Upper lobe of right lung (tissue), 1 donor: ENCODE measurements around the gene XKR8. TPM values are rescaled to one million over a fixed set of nuclear protein-coding genes. Genes with fewer than 3 reads are reported as not detected.

Experiments
- ATAC-seq: fragments of 200-7000 bp; cut with Tn5 transposase; one replicate; pipeline ENCODE4 v1.9.1; 2020; ENCODE audit warnings: mild to moderate bottlenecking, moderate library complexity
- DNase-seq: peaks from one replicate; pipeline ENCODE4 v3.0.0-alpha.2; 2020
- H3K27ac ChIP-seq: fragments of 200-600 bp; one replicate; pipeline ENCODE4 v1.8.0; 2022
- H3K27me3 ChIP-seq: fragments of 200-600 bp; one replicate; pipeline ENCODE4 v1.8.0; 2022; ENCODE audit warnings: mild to moderate bottlenecking
- H3K36me3 ChIP-seq: fragments of 200-600 bp; one replicate; pipeline ENCODE4 v1.8.0; 2022
- H3K4me1 ChIP-seq: fragments of 200-600 bp; one replicate; pipeline ENCODE4 v1.8.0; 2022
- H3K4me3 ChIP-seq: fragments of 200-600 bp; one replicate; pipeline ENCODE4 v1.8.0; 2022; ENCODE audit warnings: mild to moderate bottlenecking
- H3K9me3 ChIP-seq: fragments of 200-600 bp; one replicate; pipeline ENCODE4 v1.8.0; 2022
- CTCF ChIP-seq: fragments of 200-600 bp; IDR thresholded peaks from one replicate; pipeline ENCODE4 v1.8.0; 2022; ENCODE audit warnings: antibody characterized with exemption
- intact Hi-C: fragments of 100-400 bp; cut with DNase I; formaldehyde crosslinking; loops from one replicate; pipeline ENCODE4 v1.11.0; 2022
- total RNA-seq: library from RNA; stranded (reverse); fragmentation: NEBNext Ultra II Directional; extraction: Animal tissue kit (Norgen Biotek cat#: 25700); gene quantifications from one replicate; pipeline ENCODE4 v1.2.1, GENCODE V29; 2021
- donor health status: DM: no; HTN: yes; CAD: no; lungs with severe emphysema.

XKR8 gene
- total RNA-seq, 1 donor from 2014 or later, result 8.7 TPM

- Histone ChIP-seq H3K27ac (no peak overlapping the region), H3K9me3 (no peaks in the 10 kb centered on the region), H3K4me1 (peaks cover 24% of the 10 kb centered on the region), H3K36me3 (peaks cover 41% of the 10 kb centered on the region), H3K4me3 (no peak overlapping the region), H3K27me3 (no peaks in the 10 kb centered on the region)
- TF ChIP-seq CTCF, result no peak
- intact Hi-C loops, result no loop called here
- DNase-seq (no peak), ATAC-seq (no peak)
These were observed 3.6 kb downstream of the XKR8 start for GRCh38 chr1:27963393-27963792.

GRCh38 chr1:27966402-27967105, 6.8 kb downstream of the XKR8 start:
- no peak for ATAC-seq
- no peak overlapping the region for H3K27ac ChIP-seq
- no peak for TF ChIP-seq CTCF

DNA sequence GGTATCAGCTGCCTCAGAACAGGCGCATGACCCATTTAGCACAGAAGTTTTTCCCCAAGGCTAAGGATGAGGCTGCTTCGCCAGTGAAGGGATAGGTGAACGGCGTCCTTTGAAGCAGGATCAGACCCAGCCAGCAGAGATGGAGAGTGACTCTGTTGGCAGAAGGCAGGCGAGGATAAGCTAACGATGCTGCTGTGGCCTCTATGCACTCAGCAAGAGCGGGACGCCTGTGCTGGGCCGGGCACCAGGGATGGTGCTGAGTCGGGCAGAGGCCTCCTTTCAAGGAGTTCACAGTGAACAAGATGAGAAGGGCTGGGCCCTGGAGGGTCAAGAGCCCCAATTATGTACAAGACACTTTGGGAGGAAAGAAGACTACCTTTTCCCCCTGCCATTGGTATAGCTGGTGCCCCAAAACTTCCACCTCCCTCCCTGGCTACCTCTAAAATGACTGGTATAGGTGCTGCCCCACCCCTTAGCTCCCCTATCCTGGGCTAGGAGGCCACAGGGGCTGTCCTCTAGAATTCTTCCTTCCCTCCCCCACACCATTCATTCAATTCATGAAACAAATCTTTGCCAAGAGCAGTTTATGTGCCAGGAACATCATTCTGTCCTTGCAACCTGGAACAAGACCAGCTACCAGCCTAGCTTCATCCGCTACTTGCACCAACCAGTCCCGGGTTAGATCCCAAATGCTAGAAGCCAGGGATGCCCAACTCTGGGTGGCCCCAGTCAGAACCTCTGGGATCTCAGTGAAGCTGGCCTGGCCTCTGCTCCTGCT, 7.5 kb downstream of the XKR8 start:
- DNase-seq (no peak), ATAC-seq (no peak)
- H3K4me3 ChIP-seq, result no peak overlapping the region
- no peaks in the 10 kb centered on the region for H3K4me1 ChIP-seq
- no peaks in the 10 kb centered on the region for H3K27me3 ChIP-seq
- H3K9me3 ChIP-seq, result no peaks in the 10 kb centered on the region
- H3K36me3 ChIP-seq, result peaks cover 47% of the 10 kb centered on the region
- H3K27ac ChIP-seq, result no peak overlapping the region
- intact Hi-C loops, result no loop called here
- TF ChIP-seq CTCF, result no peak

More at GRCh38 chr1:27966402-27967105, 6.8 kb downstream of the XKR8 start:
- no peak overlapping the region for H3K4me3 ChIP-seq
- H3K9me3 ChIP-seq, result no peaks in the 10 kb centered on the region
- H3K4me1 ChIP-seq, result peaks cover under 1% of the 10 kb centered on the region
- no peaks in the 10 kb centered on the region for H3K27me3 ChIP-seq
- intact Hi-C loops, result no loop called here
- peaks cover 47% of the 10 kb centered on the region for H3K36me3 ChIP-seq
- DNase-seq, result no peak

DNA sequence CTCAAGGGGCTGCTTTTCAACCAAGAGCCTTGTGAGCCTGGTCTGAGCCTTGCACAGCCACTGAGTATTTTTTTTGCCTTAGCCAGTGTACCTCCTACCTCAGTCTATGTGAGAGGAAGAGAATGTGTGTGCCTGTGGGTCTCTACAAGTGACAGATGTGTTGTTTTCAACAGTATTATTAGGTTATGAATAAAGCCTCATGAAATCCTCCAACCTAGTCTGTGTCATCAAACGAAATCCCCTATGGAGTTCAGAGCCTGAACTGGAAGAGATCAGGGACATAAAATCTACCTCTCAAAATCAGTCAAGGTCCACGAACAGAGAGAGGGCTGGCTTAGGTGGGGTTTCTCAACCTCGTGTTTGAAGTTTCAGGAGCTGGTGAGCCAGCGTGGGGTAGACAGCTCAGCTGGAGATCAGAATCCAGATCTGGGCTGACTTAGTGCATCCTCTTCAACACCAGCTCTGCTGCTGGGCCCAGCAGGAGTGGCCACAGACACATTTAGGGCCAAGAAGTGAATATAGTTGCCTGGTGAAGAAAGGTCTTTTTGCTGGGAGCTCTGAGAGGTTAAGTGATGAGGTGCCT, 8.2 kb downstream of the XKR8 start:
- no peaks in the 10 kb centered on the region for H3K27me3 ChIP-seq
- no peaks in the 10 kb centered on the region for H3K9me3 ChIP-seq
- intact Hi-C loops, result no loop called here
- TF ChIP-seq CTCF, result no peak
- H3K27ac ChIP-seq, result no peak overlapping the region
- DNase-seq (no peak), ATAC-seq (no peak)
- no peak overlapping the region for H3K4me3 ChIP-seq
- peaks cover 47% of the 10 kb centered on the region for H3K36me3 ChIP-seq
- no peaks in the 10 kb centered on the region for H3K4me1 ChIP-seq

DNA sequence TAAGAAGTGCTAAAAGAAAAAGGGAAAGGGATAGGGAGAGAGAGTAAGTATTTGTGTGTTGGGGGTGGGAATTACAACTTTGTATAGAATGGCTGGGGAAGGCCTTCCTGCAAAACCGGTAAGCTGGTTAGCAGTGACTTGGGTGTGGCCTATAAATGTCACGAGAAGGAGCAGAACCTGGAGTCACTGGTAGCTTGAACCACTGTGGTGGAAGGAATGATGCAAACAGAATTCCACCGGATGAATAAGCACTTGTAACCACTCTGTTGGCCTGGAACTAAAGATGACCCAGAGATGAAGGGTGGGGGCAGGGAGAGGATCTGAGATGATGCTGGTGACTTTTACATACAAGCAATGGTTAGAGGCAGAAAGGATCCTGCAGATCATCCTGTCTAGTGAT, 8.9 kb downstream of the XKR8 start:
- DNase-seq (no peak), ATAC-seq (peak; percentile 13)
- Histone ChIP-seq H3K4me1 (no peaks in the 10 kb centered on the region), H3K36me3 (peaks cover 41% of the 10 kb centered on the region), H3K27me3 (no peaks in the 10 kb centered on the region), H3K4me3 (no peak overlapping the region), H3K27ac (no peak overlapping the region), H3K9me3 (no peaks in the 10 kb centered on the region)
- intact Hi-C loops, result no loop called here
- TF ChIP-seq CTCF, result no peak
